ENCODE results near the gene HSPA4. TPM values are rescaled to one million over a fixed set of nuclear protein-coding genes. Genes with fewer than 3 reads are reported as not detected.

HSPA4 gene
- total and polyA plus RNA-seq, 2 of the 13 experiments (the other 11 are each of a cell fraction or from before 2014, with no cell fraction given) = 36.6 to 231 TPM

GRCh38 chr5:133051061-133051541, 712 bp upstream of the HSPA4 start (continued):
- TF ChIP-seq PPARG (CRISPR knock-in tag; conservative IDR thresholded peaks at IDR 0.05) = no peak
- TF ChIP-seq ZFP37 (CRISPR knock-in tag; IDR thresholded peaks at IDR 0.05; ENCODE audit: borderline replicate concordance) = 0 out of 2 replicates have a peak, but pooled peaks have one; percentile 12
- TF ChIP-seq NRL (CRISPR knock-in tag; IDR thresholded peaks at IDR 0.05; ENCODE audit: borderline replicate concordance) = no peak
- no peak for TF ChIP-seq ZBTB2 (CRISPR knock-in tag; IDR thresholded peaks at IDR 0.05; ENCODE audit: low read depth)
- TF ChIP-seq ZFAT (CRISPR knock-in tag; conservative IDR thresholded peaks at IDR 0.05) = 0 out of 2 replicates have a peak, but pooled peaks have one; percentile 69
- 0 out of 2 replicates have a peak, but pooled peaks have one; percentile 11 for TF ChIP-seq ZSCAN22 (CRISPR knock-in tag; IDR thresholded peaks at IDR 0.05)
- TF ChIP-seq ZNF800 (CRISPR knock-in tag; IDR thresholded peaks at IDR 0.05) = 0 out of 2 replicates have a peak, but pooled peaks have one; percentile 13
- no peak for TF ChIP-seq MAF1 (CRISPR knock-in tag; IDR thresholded peaks at IDR 0.05; ENCODE audit: borderline replicate concordance)
- TF ChIP-seq ZNF326 (CRISPR knock-in tag; IDR thresholded peaks at IDR 0.05; ENCODE audit: borderline replicate concordance) = no peak
- no peak for TF ChIP-seq ZNF768 (CRISPR knock-in tag; IDR thresholded peaks at IDR 0.05)
- TF ChIP-seq SMAD9 (CRISPR knock-in tag; IDR thresholded peaks at IDR 0.05) = no peak
- TF ChIP-seq MEIS2 (CRISPR knock-in tag; IDR thresholded peaks at IDR 0.05) = no peak
- TF ChIP-seq FOXO1 (CRISPR knock-in tag; IDR thresholded peaks at IDR 0.05) = no peak
- no peak for TF ChIP-seq E2F2 (CRISPR knock-in tag; IDR thresholded peaks at IDR 0.05; ENCODE audit: borderline replicate concordance)
- TF ChIP-seq MBNL3 (CRISPR knock-in tag; conservative IDR thresholded peaks at IDR 0.05) = no peak
- TF ChIP-seq SNAPC2 (CRISPR knock-in tag; IDR thresholded peaks at IDR 0.05) = no peak
- no peak for TF ChIP-seq ISX (CRISPR knock-in tag; conservative IDR thresholded peaks at IDR 0.05)
- no peak for TF ChIP-seq E2F1 (CRISPR knock-in tag; IDR thresholded peaks at IDR 0.05)
- no peak for TF ChIP-seq HDAC2 (CRISPR knock-in tag; IDR thresholded peaks at IDR 0.05)
- TF ChIP-seq HCFC1 (IDR thresholded peaks at IDR 0.05; ENCODE audit: low read depth, low read length) = no peak
- no peak for TF ChIP-seq GFI1 (CRISPR knock-in tag; IDR thresholded peaks at IDR 0.05; ENCODE audit: borderline replicate concordance)
- TF ChIP-seq HIVEP1 (CRISPR knock-in tag; IDR thresholded peaks at IDR 0.05) = no peak
- TF ChIP-seq CAMTA2 (CRISPR knock-in tag; IDR thresholded peaks at IDR 0.05; ENCODE audit: borderline replicate concordance) = peak; percentile 45; the same call in 1 of the 2 replicates
- TF ChIP-seq CSRNP2 (CRISPR knock-in tag; conservative IDR thresholded peaks at IDR 0.05; ENCODE audit: low read depth) = no peak
- no peak for TF ChIP-seq ZNF138 (CRISPR knock-in tag; IDR thresholded peaks at IDR 0.05; ENCODE audit: low read depth)
